GM21723 (cell line): ENCODE results near the gene TTL.
"Not testable (repeated sequence)": the region's sequence is repeated elsewhere in the genome, so short reads cannot be mapped to it uniquely, and the experiment has no call there.

Source experiments
- ATAC-seq: cut with Tn5 transposase; IDR thresholded peaks from one replicate; pipeline ENCODE4 v1.9.1; 2021; ENCODE audit warnings: mild to moderate bottlenecking, moderate library complexity; ENCODE audit not compliant: unreplicated experiment

TTL gene

DNA sequence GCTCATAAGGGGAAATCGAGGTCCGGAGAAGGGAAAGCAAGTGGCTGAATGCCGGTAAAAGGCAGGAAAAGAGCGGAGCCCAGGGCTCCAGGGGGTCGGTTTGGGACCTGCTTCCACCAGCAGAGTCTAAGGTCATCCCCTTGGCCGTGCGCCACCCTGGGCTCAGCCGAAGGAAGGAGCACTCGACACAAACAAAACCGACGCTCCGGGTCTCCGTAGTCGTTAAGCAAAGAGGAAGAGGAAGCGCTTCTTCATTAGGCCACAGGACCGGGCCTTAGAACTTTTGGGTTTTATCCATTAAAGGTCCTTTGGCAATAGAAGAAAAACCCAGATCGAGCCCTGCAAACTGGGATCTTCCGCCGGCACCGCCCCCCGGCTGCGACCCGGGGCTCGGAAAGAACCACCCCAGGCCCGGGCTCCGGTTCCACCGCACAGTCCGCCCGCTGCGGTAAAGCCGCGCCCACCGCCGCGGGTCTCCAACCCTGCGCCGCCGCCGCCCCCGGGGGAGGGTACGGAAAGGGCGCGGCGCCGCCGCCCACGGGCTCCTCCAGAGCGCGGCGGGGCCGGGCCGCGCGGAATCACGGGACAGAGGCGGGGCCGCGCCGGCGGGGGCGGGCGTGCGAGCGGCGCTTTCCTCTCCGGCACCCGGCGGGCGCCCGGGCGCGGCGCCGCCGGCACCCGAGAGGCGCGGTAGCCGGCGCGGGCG lies at the start of gene TTL:
TSS of gene TTL (plus strand) at position 629 of the 706 bp plus-strand sequence. CDS start 189 bp downstream, outside the sequence.
- peak; percentile 70 for ATAC-seq

DNA sequence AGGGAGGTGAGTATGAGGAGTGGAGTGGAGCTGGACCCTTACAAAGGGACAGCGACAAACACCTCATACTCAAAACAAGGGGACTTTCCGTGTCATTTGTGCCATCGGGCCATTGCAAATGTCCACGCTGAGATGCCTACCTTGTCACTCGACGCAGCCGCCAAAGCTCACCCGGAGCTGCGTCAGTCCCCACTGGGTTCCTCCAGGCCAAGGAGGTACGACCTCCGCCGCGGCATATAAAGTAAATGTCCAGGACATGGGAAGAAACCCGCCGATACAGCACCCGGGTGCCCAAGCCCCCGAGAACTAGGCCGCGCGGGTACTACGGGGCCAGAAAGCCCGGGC lies 49.6 kb upstream of the TTL start:
- not testable (repeated sequence) for ATAC-seq

DNA sequence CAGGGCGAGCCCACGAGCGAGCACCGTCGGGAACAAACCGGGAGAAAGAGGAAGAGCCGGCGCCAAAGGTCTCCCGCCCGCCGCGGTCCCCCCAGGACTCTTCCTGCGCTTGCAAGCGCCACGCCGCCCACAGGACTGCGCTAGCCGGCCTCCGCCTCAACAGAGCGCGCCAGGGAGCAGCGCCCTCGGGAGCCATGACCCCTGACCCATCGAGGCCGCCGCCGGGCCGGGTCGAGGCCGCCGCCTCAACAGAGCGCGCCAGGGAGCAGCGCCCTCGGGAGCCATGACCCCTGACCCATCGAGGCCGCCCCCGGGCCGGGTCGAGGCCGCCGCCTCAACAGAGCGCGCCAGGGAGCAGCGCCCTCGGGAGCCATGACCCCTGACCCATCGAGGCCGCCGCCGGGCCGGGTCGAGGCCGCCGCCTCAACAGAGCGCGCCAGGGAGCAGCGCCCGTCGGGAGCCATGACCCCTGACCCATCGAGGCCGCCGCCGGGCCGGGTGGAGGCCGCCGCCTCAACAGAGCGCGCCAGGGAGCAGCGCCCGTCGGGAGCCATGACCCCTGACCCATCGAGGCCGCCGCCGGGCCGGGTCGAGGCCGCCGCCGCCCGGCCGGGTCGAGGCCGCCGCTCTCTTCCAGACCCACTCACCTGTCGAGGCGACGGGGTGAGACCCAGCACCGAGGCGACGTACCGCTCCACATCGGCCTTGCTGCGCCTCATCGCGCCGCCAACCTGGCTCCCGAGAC lies 49.0 kb upstream of the TTL start:
- peak; percentile 39 for ATAC-seq

DNA sequence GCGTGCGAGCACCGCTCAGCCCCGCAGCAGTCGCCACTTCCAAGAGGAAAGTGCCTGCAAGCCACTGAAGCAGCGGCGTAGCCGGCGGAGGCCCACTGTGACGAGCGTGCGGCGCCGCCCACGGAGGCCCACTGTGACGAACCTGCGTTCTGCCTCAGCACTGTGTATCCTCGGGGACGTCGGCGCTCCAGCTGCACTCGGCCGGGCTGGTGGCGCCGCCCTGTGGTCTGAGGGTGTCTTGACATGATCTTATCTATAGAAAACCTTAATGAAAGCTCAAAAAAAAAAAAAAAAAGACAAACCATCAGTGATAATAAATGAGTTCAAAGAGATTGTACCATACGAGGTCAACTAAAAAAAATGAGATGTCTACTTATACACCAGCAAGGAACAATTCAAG lies 48.5 kb upstream of the TTL start, which contains the start of gene RGPD8:
TSS of gene RGPD8 (minus strand) at position 166 of the 400 bp plus-strand sequence. CDS start 192 bp downstream, outside the sequence.
- peak; percentile 98 for ATAC-seq

DNA sequence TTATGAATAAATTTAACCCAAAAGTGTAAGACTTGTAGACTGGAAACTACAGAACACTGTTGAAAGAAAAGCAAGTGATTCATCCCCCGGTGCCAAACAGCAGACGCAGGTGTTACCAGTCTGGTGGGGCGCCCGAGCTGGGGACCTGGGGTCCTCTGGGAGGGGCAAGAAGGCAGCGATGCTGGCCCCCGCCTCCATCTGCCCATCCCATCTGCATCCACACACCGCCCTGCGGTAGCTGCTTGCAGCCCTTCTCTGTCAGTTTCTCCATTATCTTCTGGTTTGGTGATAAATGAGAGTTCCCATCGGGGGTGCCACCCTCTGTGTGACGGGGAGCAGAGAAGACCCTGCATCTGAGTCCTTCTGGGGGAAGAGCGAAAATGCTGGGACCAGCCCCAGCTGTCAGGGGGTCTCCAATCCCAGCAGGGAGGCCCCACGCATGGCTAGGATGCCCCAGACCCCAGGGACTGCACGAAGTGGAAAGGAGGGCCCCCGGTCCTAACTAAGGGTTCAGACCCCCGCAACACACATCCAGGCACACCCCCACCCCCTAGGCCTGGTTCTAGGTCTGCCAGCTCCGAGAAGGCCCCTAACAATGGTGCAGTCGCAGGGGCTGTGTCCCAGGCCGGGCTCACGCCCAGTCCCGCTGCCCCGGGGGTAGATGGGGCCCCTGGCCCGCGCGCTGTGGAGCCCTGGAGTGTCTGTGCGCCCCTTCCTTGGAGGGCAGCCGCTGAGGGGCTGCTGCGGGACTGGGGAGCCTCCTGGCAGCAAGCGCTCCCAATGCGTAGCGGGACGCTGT lies 47.8 kb upstream of the TTL start:
- no peak for ATAC-seq

DNA sequence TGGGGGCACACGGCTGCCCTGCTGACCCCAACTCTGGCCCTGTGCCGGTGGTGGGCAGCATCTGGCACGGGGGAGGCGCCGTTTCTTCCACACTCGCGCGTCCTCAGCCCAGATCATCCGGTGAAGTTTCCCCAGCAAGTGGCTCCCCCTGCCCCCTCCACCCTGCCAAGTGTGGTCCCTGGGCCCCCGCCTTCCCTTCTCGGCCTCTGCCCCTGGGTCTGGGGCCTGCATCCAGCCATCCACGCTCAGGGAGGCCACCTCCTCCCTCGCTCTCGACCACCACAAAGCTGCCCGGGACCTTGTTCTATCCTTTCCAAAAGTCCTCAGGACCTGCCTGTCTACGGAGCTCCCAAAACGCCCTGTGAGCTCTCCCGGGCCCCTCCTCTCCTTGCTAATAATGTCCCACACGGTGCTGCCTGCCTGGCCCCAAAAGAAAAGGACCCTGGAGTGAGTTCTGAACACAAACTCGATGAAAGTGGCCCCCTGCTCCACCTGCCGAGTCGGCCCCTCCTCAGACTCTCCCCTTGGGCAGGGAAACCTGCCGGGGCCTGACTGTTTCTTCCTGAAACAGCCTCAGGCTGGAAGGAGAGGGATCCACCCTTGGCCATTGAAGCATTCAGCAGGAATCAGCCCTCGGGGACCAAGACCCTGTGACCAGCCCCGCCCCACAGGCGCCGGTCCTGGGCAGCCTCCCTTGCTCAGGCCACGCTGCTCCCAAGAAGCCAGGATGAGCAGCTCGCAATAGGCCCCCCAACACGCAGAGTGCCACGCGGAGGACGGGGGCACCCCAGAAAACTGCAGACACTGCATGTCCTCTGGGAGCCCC lies 46.9 kb upstream of the TTL start:
- not testable (repeated sequence) for ATAC-seq

DNA sequence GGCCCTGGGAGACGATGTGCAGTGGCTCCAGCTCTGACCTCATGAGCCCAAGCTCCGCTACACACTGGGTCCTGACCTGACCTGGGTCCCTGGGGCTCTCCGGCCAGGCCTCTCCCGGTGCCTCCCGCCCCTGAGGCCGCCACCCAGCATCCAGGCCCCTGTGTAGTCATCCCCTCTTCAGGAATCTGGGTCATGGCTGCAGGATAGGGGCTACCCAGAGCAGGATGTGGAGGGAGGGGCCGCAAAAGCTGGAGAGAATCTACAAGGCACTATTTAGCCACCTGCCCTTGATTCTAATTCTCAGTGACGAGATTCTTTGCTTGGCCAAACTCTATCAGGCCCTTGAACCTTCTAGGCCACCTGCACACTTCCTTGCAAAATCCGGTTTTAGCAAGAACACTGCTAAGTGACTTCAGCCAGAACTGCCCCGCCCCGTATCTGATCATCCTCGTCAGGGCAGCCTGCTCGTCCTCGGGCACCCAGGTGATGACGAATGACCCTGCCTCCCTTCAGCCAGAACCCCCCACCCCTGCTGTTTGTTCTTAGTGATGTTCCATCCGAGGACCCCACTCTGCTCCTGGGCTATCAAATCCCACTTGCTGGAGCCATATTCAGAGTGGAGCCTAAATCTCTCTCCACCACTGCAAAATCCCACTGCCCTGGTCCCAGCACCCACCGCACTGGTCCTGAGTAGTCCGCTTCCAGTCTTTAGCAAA lies 46.1 kb upstream of the TTL start:
- not testable (repeated sequence) for ATAC-seq

DNA sequence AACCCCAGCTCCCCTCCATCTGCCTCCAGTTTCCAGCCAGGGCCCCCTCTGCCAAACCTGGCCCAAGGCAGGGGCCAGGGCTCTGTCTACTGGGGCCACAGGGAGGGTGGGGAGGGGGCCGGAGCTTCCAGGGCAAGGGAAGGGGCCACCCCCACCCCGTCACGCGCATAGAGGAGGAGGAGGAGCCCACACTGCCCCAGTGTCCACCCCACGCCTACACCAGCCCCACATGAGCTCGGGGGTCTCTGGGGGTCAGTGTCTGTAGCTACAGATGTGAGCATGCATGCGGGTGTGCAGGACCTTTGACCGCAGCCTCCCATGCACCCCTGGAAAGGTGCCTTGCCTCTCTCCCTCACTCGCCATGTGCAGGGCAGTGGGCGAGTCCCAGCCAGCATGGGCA lies 45.0 kb upstream of the TTL start:
- not testable (repeated sequence) for ATAC-seq

DNA sequence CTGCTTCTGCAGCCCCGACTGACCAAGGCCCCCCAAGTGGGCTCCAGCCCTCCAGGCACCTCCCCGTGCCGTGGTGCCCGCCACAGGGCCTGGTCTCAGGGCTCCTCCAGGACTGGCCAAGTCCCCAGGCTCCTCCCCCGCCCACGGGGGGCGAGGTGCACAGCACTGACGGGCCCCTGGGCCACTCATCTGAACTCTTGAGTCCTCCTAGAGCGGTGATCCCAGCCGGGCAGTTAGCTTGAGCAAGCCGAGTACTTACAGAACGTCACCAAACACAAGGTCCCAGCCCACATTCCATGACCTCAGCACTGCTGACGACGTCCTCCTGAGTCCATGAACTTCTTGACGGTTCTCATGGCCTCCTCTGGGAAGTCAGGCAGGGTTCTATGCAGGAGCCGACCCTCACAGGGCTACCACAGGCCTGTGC lies 44.5 kb upstream of the TTL start:
- ATAC-seq: not testable (repeated sequence)

DNA sequence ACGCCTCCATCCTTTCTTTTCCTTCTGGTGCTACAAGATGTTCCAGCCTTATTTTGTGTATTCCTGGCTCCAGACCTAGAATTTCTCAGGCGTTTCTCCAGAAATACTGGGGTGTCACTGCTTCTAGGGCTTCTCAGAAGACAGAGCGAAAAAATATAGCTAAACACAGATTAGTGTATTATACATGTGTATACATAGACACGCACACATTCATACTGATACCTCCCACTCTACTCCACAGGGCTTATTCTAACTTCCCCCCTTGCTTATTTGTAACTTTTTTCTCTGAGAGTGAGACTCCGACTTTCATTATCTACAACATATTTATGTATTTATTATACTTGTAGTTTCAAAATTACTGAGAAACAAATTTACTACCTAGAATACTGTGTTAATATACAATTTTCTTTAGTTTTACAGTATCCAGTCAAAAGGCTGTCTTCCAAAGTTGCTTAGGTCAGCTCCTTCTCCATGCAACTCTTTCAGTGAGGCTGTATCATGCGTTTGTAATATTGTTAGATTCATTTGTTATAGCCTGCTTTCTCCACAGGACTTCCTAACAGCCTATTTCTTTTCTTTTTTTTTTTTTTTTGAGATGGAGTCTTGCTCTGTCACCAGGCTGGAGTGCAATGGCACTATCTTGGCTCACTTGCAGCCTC lies 43.2 kb upstream of the TTL start:
- ATAC-seq: not testable (repeated sequence)

DNA sequence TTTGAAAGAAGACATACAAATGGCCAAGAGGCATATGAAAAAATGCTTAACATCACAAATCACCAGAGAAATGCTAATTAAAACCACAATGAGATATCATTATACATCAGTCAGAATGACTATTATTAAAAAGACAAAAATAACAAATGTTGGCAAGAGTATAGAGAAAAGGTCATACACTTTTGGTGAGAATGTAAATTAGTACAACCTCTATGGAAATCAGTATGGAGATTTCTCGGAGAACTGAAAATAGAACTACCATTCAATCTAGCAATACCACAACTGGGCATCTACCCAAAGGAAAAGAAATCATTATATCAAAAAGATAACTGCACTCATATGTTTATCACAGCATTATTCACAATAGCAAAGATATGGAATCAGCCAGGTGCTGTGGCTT lies 37.7 kb upstream of the TTL start:
- ATAC-seq: not testable (repeated sequence)

DNA sequence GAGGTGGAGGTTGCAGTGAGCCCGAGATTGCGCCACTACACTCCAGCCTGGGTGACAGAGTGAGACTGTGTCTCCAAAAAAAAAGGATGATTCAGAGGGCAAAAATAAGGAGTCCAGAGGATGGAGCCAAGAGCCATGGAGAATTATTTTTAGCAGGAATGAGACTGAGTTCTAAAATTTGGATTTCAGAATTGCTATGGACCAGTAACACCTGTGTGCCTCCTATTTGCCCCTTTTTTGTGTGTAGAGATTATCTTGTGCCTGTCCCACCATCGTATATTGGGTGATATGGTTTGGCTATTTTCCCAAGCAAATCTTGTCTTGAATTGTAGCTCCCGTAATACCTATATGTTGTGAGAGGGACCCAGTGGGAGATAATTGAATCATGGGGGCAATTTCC lies 32.1 kb upstream of the TTL start:
- ATAC-seq: no peak

DNA sequence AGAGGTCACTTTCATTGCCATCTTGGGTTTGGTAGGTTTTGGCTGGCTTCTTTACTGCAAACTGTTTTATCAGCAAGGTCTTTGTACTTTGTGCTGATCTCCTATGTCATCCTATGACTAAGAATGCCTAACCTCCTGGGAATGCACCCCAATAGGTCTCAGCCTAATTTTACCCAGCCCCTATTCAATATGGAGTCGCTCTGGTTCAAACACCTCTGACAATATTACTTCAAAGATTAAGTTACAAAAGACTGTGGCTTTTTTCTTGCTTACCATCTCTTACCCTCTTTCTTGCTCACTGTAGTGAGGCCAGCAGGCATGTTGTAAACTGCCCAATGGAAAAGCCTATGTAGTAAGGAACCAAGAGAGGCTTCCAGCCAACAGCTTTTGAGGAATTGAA lies 30.6 kb upstream of the TTL start:
- no peak for ATAC-seq

DNA sequence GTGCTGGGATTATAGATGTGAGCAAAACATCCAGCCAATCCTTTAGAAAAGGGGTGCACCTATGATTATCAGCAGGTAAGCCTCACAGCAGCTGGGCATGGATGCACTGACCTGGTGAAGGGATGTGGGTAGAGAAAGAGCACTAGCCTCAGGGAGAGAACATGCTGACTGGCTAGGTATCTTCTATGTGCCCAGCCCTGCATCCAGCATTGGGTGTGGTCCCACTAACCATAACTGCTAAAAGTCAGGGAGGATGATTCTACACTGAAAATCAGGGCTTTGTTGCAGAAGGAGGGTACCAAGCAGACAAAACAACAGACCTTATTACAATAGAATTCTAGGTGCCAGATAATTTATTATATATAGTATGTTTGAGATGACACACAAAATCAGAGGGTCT lies 27.4 kb upstream of the TTL start:
- no peak for ATAC-seq

DNA sequence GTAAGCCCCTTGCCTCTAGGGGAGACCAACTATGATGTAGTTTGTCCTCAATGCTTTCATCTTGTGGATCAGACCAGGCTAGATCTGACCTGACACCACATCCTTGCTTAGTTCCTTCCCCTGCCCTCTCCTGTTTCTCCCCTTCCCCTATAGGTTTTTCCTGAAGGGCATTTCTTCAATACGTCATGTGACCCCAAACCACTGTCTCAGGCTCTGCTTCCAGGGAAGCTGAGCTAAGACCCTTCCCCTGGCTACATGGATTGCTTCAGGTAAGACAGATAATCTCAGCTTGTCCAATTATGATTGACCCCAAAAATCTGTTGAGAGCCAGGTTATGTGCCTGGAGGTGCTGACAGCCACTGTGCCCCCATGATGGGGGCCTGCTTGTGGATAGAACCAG lies 22.6 kb upstream of the TTL start:
- no peak for ATAC-seq

DNA sequence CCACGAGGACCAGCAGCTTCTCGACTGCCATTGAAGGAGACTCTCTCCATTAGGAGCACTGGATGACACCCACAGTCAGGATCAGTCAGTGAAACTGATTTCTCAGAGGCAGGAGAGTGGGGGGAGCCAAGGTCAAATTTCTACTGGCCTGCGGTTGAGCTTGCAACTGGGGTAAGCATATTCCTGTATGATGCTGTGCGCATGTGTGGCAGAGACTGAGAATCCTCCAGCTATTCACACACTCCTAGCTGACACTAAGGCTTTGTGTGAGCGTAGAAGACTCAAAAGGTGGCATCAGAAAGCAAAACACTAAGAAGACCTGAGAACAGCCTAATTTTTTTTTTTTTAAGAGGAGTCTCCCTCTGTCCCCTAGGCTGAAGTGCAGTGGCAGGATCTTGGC lies 19.8 kb upstream of the TTL start:
- ATAC-seq: no peak

DNA sequence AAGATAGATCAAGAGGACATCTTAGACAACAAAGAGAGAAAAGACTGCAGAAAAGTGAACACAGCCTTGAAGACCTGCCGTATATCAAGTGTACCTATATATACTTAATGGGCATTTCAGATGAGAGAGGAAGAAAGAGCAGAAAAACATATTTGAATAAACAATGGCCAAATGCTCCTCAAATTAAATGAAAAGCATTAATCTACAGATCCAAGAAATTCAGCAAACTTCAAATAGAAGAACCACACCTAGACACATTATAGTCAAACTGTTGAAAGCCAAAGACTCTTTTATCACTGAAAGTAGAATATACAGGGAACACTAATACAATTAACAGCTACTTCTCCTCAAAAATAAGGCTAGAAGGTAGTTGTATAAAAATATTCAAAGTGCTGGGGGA lies 18.7 kb upstream of the TTL start:
- ATAC-seq: no peak

DNA sequence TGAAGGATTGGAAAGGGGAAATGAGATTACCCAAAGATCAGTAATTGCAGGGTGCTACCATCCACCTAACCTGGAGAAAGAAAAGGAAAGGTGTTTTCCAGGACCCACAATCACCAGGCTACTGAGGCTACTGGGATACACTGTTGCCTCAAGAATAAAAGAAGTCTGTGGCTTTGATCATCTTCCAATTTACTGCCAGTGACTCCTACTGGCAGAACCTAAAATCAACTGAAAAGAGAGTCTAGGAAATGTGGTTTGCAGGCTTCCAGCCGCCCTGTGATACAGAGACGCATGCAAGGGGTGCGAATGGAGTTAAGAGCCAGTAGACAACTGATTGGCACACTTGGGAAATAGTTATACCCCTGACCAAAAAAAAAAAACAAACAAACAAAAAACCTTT lies 16.6 kb upstream of the TTL start:
- no peak for ATAC-seq

DNA sequence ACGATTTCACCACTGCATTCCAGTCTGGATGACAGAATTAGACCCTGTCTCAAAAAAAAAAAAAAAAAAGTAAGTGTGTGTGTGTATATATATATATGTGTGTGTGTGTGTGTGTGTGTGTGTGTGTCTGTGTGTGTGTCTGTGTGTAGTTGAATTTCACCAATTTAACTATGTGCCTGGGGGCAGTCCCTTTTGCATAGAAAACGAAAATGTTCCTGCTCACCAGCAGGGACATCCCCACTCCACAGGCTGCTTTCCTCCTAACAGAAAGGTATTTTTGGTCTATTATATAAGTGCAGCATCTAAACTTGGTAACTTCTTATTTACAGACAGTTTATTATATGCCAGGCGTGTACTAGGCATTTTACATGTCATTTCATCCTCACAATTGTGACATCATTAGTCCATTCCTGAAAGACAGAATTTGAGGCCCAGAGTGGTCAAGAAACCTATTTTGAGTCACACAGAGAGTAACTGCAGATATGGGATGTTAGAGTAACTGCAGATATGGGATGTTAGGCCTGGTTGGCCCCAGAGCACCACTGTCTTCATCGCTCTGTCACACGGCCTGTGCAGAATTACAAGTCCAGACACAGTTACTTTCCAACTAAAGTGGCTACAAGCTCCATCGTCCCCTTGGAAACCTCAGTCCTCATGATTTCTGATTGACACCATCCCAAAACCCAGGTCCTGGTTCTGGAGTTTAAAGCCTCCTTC lies 9.3 kb upstream of the TTL start:
- no peak for ATAC-seq
